ENCODE results near the gene SPG11.

Gene SPG11

DNA sequence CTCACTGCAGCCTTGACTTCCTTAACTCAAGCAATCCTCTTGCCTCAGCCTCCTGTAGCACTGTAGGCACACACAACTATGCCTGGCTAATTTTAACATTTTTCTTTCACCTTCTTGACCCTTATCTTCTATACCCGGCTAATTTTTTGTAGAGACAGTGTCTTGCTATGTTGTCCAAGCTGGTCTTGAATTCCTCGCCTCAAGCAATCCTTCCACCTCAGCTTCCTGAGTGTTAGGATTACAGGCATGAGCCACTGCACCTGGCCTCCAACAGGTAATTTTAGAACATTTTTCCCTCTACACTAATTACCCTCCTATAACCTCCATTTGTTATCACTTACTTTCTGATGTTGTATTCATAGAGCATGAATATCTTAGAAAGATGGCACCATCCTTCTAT lies 60.3 kb downstream of the SPG11 start:
- Histone ChIP-seq H3K27me3 (ENCODE audit: low read length) (no peaks in the 10 kb centered on the region), H4K20me1 (ENCODE audit: low read depth, low read length) (no peaks in the 10 kb centered on the region), H3K9ac (ENCODE audit: low read length) (no peak overlapping the region), H3K4me2 (ENCODE audit: low read depth, low read length, poor library complexity, severe bottlenecking) (no peak overlapping the region), H3K9me3 (ENCODE audit: insufficient read depth, low read length) (no peaks in the 10 kb centered on the region), H3K4me3 (ENCODE audit: insufficient read depth, low read length, poor library complexity, severe bottlenecking) (no peak overlapping the region), H3F3A (ENCODE audit: insufficient read depth) (no peaks in the 10 kb centered on the region), H2AFZ (ENCODE audit: low read depth, low read length, severe bottlenecking) (no peak overlapping the region), H3K9me2 (replicated peaks; ENCODE audit: insufficient read depth, low read length) (no peaks in the 10 kb centered on the region), H3K27ac (ENCODE audit: low read depth, low read length) (no peak overlapping the region), H3K36me3 (ENCODE audit: low read length) (peaks cover 14% of the 10 kb centered on the region), H3K79me2 (ENCODE audit: insufficient read depth, low read length) (no peaks in the 10 kb centered on the region)
- TF ChIP-seq, protein P1, sequence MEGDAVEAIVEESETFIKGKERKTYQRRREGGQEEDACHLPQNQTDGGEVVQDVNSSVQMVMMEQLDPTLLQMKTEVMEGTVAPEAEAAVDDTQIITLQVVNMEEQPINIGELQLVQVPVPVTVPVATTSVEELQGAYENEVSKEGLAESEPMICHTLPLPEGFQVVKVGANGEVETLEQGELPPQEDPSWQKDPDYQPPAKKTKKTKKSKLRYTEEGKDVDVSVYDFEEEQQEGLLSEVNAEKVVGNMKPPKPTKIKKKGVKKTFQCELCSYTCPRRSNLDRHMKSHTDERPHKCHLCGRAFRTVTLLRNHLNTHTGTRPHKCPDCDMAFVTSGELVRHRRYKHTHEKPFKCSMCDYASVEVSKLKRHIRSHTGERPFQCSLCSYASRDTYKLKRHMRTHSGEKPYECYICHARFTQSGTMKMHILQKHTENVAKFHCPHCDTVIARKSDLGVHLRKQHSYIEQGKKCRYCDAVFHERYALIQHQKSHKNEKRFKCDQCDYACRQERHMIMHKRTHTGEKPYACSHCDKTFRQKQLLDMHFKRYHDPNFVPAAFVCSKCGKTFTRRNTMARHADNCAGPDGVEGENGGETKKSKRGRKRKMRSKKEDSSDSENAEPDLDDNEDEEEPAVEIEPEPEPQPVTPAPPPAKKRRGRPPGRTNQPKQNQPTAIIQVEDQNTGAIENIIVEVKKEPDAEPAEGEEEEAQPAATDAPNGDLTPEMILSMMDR (IDR thresholded peaks at IDR 0.05; ENCODE audit: insufficient read depth, low read length, poor library complexity, severe bottlenecking): no peak

DNA sequence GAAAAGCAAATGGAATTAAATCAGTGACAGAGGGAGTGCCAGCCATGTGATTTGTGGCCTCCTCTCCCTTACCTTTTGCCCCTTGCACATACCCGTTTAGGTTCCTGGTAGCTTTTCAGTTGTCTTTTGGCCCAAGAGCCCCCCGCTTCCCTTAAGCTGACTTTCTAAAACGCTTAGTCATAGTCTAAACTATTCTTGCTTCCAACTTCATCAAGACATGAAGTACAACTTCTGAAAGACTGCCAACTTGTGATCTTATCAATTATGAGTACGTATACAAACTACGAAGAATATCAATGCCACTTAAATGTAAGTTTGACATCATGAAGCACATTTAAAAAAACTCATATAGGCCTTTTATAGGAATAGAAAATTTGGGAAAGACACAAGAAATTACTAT lies 64.6 kb downstream of the SPG11 start:
- Histone ChIP-seq H3K36me3 (ENCODE audit: low read length) (peaks cover 17% of the 10 kb centered on the region), H3K4me2 (ENCODE audit: low read depth, low read length, poor library complexity, severe bottlenecking) (no peak overlapping the region)
- TF ChIP-seq EZH2phosphoT487 (conservative IDR thresholded peaks at IDR 0.05; ENCODE audit: low read length): no peak
- TF ChIP-seq, protein P1 (IDR thresholded peaks at IDR 0.05; ENCODE audit: insufficient read depth, low read length, poor library complexity, severe bottlenecking): no peak

DNA sequence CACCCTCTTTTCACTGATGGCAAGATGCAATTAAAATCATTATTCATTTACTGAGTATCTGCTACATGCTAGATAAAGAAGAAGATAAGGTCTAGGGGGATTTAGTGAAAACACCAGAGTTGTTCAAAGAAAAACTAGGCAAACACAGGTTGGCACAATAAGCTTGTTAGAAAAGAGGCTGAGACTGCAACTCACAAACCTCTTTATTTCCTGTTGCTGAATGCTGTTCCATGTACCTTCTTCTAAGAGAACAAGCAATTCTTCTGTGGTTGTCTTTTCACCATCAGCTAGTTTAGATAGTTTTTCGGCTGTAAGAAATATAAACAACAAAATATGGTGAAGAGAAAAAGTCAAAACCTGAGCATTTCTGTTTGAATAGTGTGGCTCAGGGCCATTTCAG lies 65.4 kb downstream of the SPG11 start:
- Histone ChIP-seq H3K4me3 (ENCODE audit: insufficient read depth, low read length, poor library complexity, severe bottlenecking) (no peak overlapping the region), H3K9me3 (ENCODE audit: insufficient read depth, low read length) (no peaks in the 10 kb centered on the region), H2AFZ (ENCODE audit: low read depth, low read length, severe bottlenecking) (no peak overlapping the region), H3K9ac (ENCODE audit: low read length) (no peak overlapping the region), H4K20me1 (ENCODE audit: low read depth, low read length) (no peaks in the 10 kb centered on the region), H3K9me2 (replicated peaks; ENCODE audit: insufficient read depth, low read length) (no peaks in the 10 kb centered on the region), H3K79me2 (ENCODE audit: insufficient read depth, low read length) (no peaks in the 10 kb centered on the region), H3F3A (ENCODE audit: insufficient read depth) (no peaks in the 10 kb centered on the region), H3K36me3 (ENCODE audit: low read length) (peaks cover 10% of the 10 kb centered on the region), H3K27ac (ENCODE audit: low read depth, low read length) (no peak overlapping the region), H3K27me3 (ENCODE audit: low read length) (no peaks in the 10 kb centered on the region), H3K4me2 (ENCODE audit: low read depth, low read length, poor library complexity, severe bottlenecking) (no peak overlapping the region)
- no peak for TF ChIP-seq EZH2phosphoT487 (conservative IDR thresholded peaks at IDR 0.05; ENCODE audit: low read length)
- TF ChIP-seq, protein P1 (IDR thresholded peaks at IDR 0.05; ENCODE audit: insufficient read depth, low read length, poor library complexity, severe bottlenecking): no peak

More for the DNA sequence above, 64.6 kb downstream of the SPG11 start:
- no peaks in the 10 kb centered on the region for H3K9me3 ChIP-seq (ENCODE audit: insufficient read depth, low read length)
- H3K9me2 ChIP-seq (replicated peaks; ENCODE audit: insufficient read depth, low read length): no peaks in the 10 kb centered on the region
- H4K20me1 ChIP-seq (ENCODE audit: low read depth, low read length): no peaks in the 10 kb centered on the region
- H3K79me2 ChIP-seq (ENCODE audit: insufficient read depth, low read length): no peaks in the 10 kb centered on the region
- H3K4me3 ChIP-seq (ENCODE audit: insufficient read depth, low read length, poor library complexity, severe bottlenecking): no peak overlapping the region
- H3K9ac ChIP-seq (ENCODE audit: low read length): no peak overlapping the region
- no peaks in the 10 kb centered on the region for H3K27me3 ChIP-seq (ENCODE audit: low read length)
- H3F3A ChIP-seq (ENCODE audit: insufficient read depth): no peaks in the 10 kb centered on the region
- no peak overlapping the region for H2AFZ ChIP-seq (ENCODE audit: low read depth, low read length, severe bottlenecking)
- H3K27ac ChIP-seq (ENCODE audit: low read depth, low read length): no peak overlapping the region
